ENCODE data around the gene GSE1.

Gene GSE1

GRCh38 chr16:85565801-85566526, 47.2 kb upstream of the GSE1 start:
- Histone ChIP-seq H3K4me3 (ENCODE audit: severe bottlenecking) (no peak overlapping the region), H3K4me1 (ENCODE audit: insufficient read depth, poor library complexity, severe bottlenecking) (no peaks in the 10 kb centered on the region), H3K9me3 (ENCODE audit: severe bottlenecking) (no peaks in the 10 kb centered on the region), H3K27me3 (ENCODE audit: insufficient read depth, poor library complexity, severe bottlenecking) (no peaks in the 10 kb centered on the region), H3K27ac (ENCODE audit: poor library complexity, severe bottlenecking) (no peak overlapping the region), H3K36me3 (ENCODE audit: low read depth) (no peaks in the 10 kb centered on the region)
- TF ChIP-seq CTCF (IDR thresholded peaks at IDR 0.05; ENCODE audit: poor library complexity, severe bottlenecking), result no peak
- ATAC-seq (ENCODE audit: low read depth), result no peak
- DNase-seq (ENCODE audit: low spot score), result no peak

DNA sequence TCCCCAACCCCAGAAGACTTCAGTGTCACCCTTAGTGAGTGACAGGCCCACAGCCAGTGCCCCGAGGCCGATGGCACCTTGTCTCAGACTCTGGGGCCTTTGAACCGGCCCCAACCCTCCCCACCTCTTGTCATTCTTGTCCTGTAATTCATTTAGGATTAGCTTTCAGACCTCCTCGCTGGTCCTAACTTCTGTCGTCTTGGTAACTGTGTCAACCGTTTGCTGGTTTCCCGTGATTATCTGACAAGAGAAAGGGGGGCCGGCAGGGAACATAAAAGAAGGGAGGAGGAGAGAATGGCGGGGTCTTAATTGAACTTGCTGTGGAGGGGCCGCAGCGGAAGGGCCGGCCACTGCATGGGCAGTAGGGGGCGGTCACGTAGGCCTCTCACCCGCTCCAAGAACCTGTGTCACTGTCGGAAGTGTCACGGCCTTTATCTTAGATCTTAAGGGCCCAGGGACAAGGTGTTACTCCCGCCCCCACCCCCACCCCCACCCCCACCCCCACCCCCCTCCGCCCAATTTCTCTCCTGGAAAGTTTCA, 46.5 kb upstream of the GSE1 start:
- H3K27me3 ChIP-seq (ENCODE audit: insufficient read depth, poor library complexity, severe bottlenecking), result no peaks in the 10 kb centered on the region
- H3K4me3 ChIP-seq (ENCODE audit: severe bottlenecking), result no peak overlapping the region
- no peaks in the 10 kb centered on the region for H3K4me1 ChIP-seq (ENCODE audit: insufficient read depth, poor library complexity, severe bottlenecking)
- DNase-seq (ENCODE audit: low spot score) (no peak), ATAC-seq (ENCODE audit: low read depth) (no peak)
- no peaks in the 10 kb centered on the region for H3K9me3 ChIP-seq (ENCODE audit: severe bottlenecking)
- TF ChIP-seq CTCF (IDR thresholded peaks at IDR 0.05; ENCODE audit: poor library complexity, severe bottlenecking), result no peak
- no peak overlapping the region for H3K27ac ChIP-seq (ENCODE audit: poor library complexity, severe bottlenecking)
- no peaks in the 10 kb centered on the region for H3K36me3 ChIP-seq (ENCODE audit: low read depth)

- Histone ChIP-seq H3K36me3 (ENCODE audit: low read depth) (no peaks in the 10 kb centered on the region), H3K27me3 (ENCODE audit: insufficient read depth, poor library complexity, severe bottlenecking) (no peaks in the 10 kb centered on the region), H3K4me1 (ENCODE audit: insufficient read depth, poor library complexity, severe bottlenecking) (no peaks in the 10 kb centered on the region), H3K9me3 (ENCODE audit: severe bottlenecking) (no peaks in the 10 kb centered on the region), H3K4me3 (ENCODE audit: severe bottlenecking) (no peak overlapping the region), H3K27ac (ENCODE audit: poor library complexity, severe bottlenecking) (no peak overlapping the region)
- DNase-seq (ENCODE audit: low spot score), result no peak
- no peak for ATAC-seq (ENCODE audit: low read depth)
- no peak for TF ChIP-seq CTCF (IDR thresholded peaks at IDR 0.05; ENCODE audit: poor library complexity, severe bottlenecking)
Measured at GRCh38 chr16:85567101-85567866, 45.8 kb upstream of the GSE1 start.

- Histone ChIP-seq H3K4me1 (ENCODE audit: insufficient read depth, poor library complexity, severe bottlenecking) (no peaks in the 10 kb centered on the region), H3K4me3 (ENCODE audit: severe bottlenecking) (no peak overlapping the region), H3K9me3 (ENCODE audit: severe bottlenecking) (no peaks in the 10 kb centered on the region), H3K27me3 (ENCODE audit: insufficient read depth, poor library complexity, severe bottlenecking) (no peaks in the 10 kb centered on the region), H3K36me3 (ENCODE audit: low read depth) (no peaks in the 10 kb centered on the region), H3K27ac (ENCODE audit: poor library complexity, severe bottlenecking) (no peak overlapping the region)
- TF ChIP-seq CTCF (IDR thresholded peaks at IDR 0.05; ENCODE audit: poor library complexity, severe bottlenecking), result no peak
- no peak for DNase-seq (ENCODE audit: low spot score)
- ATAC-seq (ENCODE audit: low read depth), result no peak
Measured at GRCh38 chr16:85567935-85568334, 45.2 kb upstream of the GSE1 start.

Measured in RWPE2 (cell line).